ENCODE measurements around the gene EHF. TPM values are rescaled to one million over a fixed set of nuclear protein-coding genes. Genes with fewer than 3 reads are reported as not detected.
A peak's percentile ranks its signal among the peaks of the same experiment; 100 is the strongest.

EHF gene
- total and polyA plus RNA-seq, 9 of the 15 experiments (the other 6 are each of a cell fraction or from before 2014, with no cell fraction given), result 0.04 to 0.54 (median 0.37) TPM

GRCh38 chr11:34616830-34617504 is 3.9 kb upstream of the EHF start (continued):
- no peak for TF ChIP-seq USF2 (CRISPR knock-in tag; IDR thresholded peaks at IDR 0.05)
- no peak for TF ChIP-seq NR0B1 (IDR thresholded peaks at IDR 0.05; ENCODE audit: partially characterized antibody)
- TF ChIP-seq ZEB2 (IDR thresholded peaks at IDR 0.05), result no peak; the same call in 1 of the 2 replicates
- no peak for TF ChIP-seq BRD4 (IDR thresholded peaks at IDR 0.05)
- no peak for TF ChIP-seq RBM15 (IDR thresholded peaks at IDR 0.05; ENCODE audit: insufficient read depth, low read length)
- TF ChIP-seq SP1 (CRISPR knock-in tag; IDR thresholded peaks at IDR 0.05), result no peak
- TF ChIP-seq NR4A1 (CRISPR knock-in tag; IDR thresholded peaks at IDR 0.05), result no peak
- no peak for TF ChIP-seq NR4A1 (tag; IDR thresholded peaks at IDR 0.05)
- TF ChIP-seq MAFK (IDR thresholded peaks at IDR 0.05; ENCODE audit: low read length), result no peak
- TF ChIP-seq ATF2 (CRISPR knock-in tag; IDR thresholded peaks at IDR 0.05), result no peak
- TF ChIP-seq ZC3H11A (IDR thresholded peaks at IDR 0.05; ENCODE audit: low read depth, low read length), result no peak
- no peak for TF ChIP-seq HDAC3 (IDR thresholded peaks at IDR 0.05; ENCODE audit: borderline replicate concordance, partially characterized antibody)
- peak; percentile 59; the same call in 1 of the 2 replicates for TF ChIP-seq HES1 (IDR thresholded peaks at IDR 0.05; ENCODE audit: low read depth)
- TF ChIP-seq UBTF (IDR thresholded peaks at IDR 0.05; ENCODE audit: borderline replicate concordance in 1 of 2, low read depth in 2 of 2, low read length in 2 of 2), result no peak
- no peak for TF ChIP-seq RBM39 (optimal IDR thresholded peaks at IDR 0.05; ENCODE audit: low read depth, low read length)
- TF ChIP-seq FOXA1 (IDR thresholded peaks at IDR 0.05; ENCODE audit: borderline replicate concordance), result no peak
- no peak for TF ChIP-seq PYGO2 (tag; IDR thresholded peaks at IDR 0.05)
- TF ChIP-seq FOXP4 (CRISPR knock-in tag; IDR thresholded peaks at IDR 0.05; ENCODE audit: borderline replicate concordance), result no peak
- peak; percentile 82 for TF ChIP-seq DPF2 (IDR thresholded peaks at IDR 0.05)

All from K562 (cell line).